ENCODE results near the gene CDHR2. TPM values are rescaled to one million over a fixed set of nuclear protein-coding genes. Genes with fewer than 3 reads are reported as not detected.

CDHR2 gene
- total and polyA plus RNA-seq, 2 of the 13 experiments (the other 11 are each of a cell fraction or from before 2014, with no cell fraction given): 17.9 to 20.9 TPM

DNA sequence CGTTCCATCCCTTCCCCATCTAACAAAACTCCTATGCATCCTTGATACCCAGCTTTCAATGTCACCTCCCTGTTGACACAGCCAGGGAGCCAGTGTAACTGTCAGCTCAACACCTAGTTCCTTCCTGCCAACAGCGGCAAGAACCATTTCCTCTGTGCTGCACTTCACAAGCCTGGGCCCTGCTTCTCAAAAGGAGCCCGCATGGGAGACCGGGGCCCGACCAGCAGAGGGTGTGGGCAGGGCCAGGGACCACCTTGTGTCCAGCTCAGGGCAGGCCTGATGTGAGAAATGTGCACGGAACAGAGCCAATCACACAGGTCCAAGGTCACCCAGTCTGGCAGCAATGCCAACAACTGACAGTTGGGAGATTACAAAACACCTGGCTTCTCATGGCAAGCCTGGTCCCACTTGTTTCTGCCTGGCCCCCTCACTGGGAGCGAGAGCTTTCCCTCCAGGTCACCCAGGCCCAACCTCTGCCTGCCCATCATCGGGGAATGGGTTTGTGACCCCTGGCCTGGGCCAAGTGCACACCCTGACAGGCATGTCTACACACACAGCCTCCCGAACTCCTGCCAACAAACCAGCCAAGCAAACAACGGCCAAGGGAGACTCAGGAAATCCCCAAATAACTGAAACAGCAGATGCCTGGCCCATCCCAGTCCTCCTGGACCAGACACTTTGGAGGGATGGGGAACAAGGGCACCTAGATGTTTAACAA, 15.1 kb upstream of the CDHR2 start (continued):
- TF ChIP-seq HNF4G (IDR thresholded peaks at IDR 0.05; ENCODE audit: borderline replicate concordance, low read depth, low read length) (no peak), HNF4G (CRISPR knock-in tag; IDR thresholded peaks at IDR 0.05; ENCODE audit: borderline replicate concordance, low read depth) (0 out of 2 replicates have a peak, but pooled peaks have one; percentile 40), PAF1 (CRISPR knock-in tag; IDR thresholded peaks at IDR 0.05) (peak; percentile 36; the same call in 1 of the 2 replicates), IRF2 (CRISPR knock-in tag; IDR thresholded peaks at IDR 0.05) (peak; percentile 42; the same call in 1 of the 2 replicates), HNRNPL (IDR thresholded peaks at IDR 0.05; ENCODE audit: low read depth, low read length) (peak; percentile 84), ZNF44 (CRISPR knock-in tag; IDR thresholded peaks at IDR 0.05) (no peak), HNF4A (CRISPR knock-in tag; IDR thresholded peaks at IDR 0.05) (peak; percentile 49; the same call in 1 of the 2 replicates), MXI1 (IDR thresholded peaks at IDR 0.05; ENCODE audit: borderline replicate concordance, low read depth, low read length) (peak; percentile 44; the same call in 1 of the 3 replicates), ZNF891 (CRISPR knock-in tag; IDR thresholded peaks at IDR 0.05) (0 out of 2 replicates have a peak, but pooled peaks have one; percentile 55), AGO2 (optimal IDR thresholded peaks at IDR 0.05; ENCODE audit: low read depth, low read length) (peak; percentile 56), RCOR2 (CRISPR knock-in tag; IDR thresholded peaks at IDR 0.05) (0 out of 2 replicates have a peak, but pooled peaks have one; percentile 19), HIC2 (CRISPR knock-in tag; IDR thresholded peaks at IDR 0.05; ENCODE audit: low read depth) (peak; percentile 81), XRCC5 (optimal IDR thresholded peaks at IDR 0.05; ENCODE audit: low read length) (peak; percentile 26), ASH2L (IDR thresholded peaks at IDR 0.05; ENCODE audit: insufficient read length, low read depth, low read length) (peak; percentile 24), RXRA (CRISPR knock-in tag; IDR thresholded peaks at IDR 0.05) (0 out of 2 replicates have a peak, but pooled peaks have one; percentile 16), ZNF564 (CRISPR knock-in tag; IDR thresholded peaks at IDR 0.05) (0 out of 2 replicates have a peak, but pooled peaks have one; percentile 27), NONO (IDR thresholded peaks at IDR 0.05) (no peak), NONO (CRISPR knock-in tag; conservative IDR thresholded peaks at IDR 0.05) (0 out of 2 replicates have a peak, but pooled peaks have one; percentile 47), ZNF660 (CRISPR knock-in tag; IDR thresholded peaks at IDR 0.05; ENCODE audit: borderline replicate concordance, low read depth) (no peak), MEF2D (CRISPR knock-in tag; IDR thresholded peaks at IDR 0.05) (0 out of 2 replicates have a peak, but pooled peaks have one; percentile 20), ZFP1 (CRISPR knock-in tag; IDR thresholded peaks at IDR 0.05) (no peak), FOSL2 (CRISPR knock-in tag; IDR thresholded peaks at IDR 0.05) (0 out of 2 replicates have a peak, but pooled peaks have one; percentile 18), FOXA1 (IDR thresholded peaks at IDR 0.05) (no peak), FOXA1 (CRISPR knock-in tag; IDR thresholded peaks at IDR 0.05) (peak; percentile 78), ZBTB42 (CRISPR knock-in tag; IDR thresholded peaks at IDR 0.05) (no peak), MAX (IDR thresholded peaks at IDR 0.05) (peak; percentile 48)
- TF ChIP-seq, protein P1, sequence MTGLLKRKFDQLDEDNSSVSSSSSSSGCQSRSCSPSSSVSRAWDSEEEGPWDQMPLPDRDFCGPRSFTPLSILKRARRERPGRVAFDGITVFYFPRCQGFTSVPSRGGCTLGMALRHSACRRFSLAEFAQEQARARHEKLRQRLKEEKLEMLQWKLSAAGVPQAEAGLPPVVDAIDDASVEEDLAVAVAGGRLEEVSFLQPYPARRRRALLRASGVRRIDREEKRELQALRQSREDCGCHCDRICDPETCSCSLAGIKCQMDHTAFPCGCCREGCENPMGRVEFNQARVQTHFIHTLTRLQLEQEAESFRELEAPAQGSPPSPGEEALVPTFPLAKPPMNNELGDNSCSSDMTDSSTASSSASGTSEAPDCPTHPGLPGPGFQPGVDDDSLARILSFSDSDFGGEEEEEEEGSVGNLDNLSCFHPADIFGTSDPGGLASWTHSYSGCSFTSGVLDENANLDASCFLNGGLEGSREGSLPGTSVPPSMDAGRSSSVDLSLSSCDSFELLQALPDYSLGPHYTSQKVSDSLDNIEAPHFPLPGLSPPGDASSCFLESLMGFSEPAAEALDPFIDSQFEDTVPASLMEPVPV (CRISPR knock-in tag; IDR thresholded peaks at IDR 0.05): 0 out of 2 replicates have a peak, but pooled peaks have one; percentile 31
- TF ChIP-seq, protein P2, sequence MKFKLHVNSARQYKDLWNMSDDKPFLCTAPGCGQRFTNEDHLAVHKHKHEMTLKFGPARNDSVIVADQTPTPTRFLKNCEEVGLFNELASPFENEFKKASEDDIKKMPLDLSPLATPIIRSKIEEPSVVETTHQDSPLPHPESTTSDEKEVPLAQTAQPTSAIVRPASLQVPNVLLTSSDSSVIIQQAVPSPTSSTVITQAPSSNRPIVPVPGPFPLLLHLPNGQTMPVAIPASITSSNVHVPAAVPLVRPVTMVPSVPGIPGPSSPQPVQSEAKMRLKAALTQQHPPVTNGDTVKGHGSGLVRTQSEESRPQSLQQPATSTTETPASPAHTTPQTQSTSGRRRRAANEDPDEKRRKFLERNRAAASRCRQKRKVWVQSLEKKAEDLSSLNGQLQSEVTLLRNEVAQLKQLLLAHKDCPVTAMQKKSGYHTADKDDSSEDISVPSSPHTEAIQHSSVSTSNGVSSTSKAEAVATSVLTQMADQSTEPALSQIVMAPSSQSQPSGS (CRISPR knock-in tag; IDR thresholded peaks at IDR 0.05): no peak

Data from HepG2 (cell line).